HepG2 (cell line): ENCODE data around the gene BPIFB6. TPM values are rescaled to one million over a fixed set of nuclear protein-coding genes. Genes with fewer than 3 reads are reported as not detected.

Source experiments
- E2F1 ChIP-seq: sonication (generic); formaldehyde crosslinking; IDR thresholded peaks from 2 replicates; pipeline ENCODE4 v1.5.0; 2020; ENCODE audit warnings: missing genetic modification reagents
- HOMEZ ChIP-seq: IDR thresholded peaks from 2 replicates; pipeline ENCODE4 v1.6.1; 2016; ENCODE audit warnings: low read depth
- PCBP1 ChIP-seq: fragments of 200-400 bp; formaldehyde crosslinking; IDR thresholded peaks from 2 replicates; pipeline ENCODE4 v1.6.1; 2017; ENCODE audit warnings: mild to moderate bottlenecking, low read depth, low read length, borderline replicate concordance
- PCBP2 ChIP-seq: fragments of 200-400 bp; formaldehyde crosslinking; optimal IDR thresholded peaks from 2 replicates; pipeline ENCODE3; 2018; ENCODE audit warnings: low read length, low read depth; ENCODE audit not compliant: poor library complexity, severe bottlenecking
- SP2 ChIP-seq: sonication (generic); formaldehyde crosslinking; IDR thresholded peaks from 2 replicates; pipeline ENCODE4 v1.5.1; 2020; ENCODE audit warnings: mild to moderate bottlenecking, missing genetic modification reagents
- XRCC5 ChIP-seq: fragments of 200-400 bp; formaldehyde crosslinking; optimal IDR thresholded peaks from 2 replicates; pipeline ENCODE3; 2017; ENCODE audit warnings: mild to moderate bottlenecking, low read length
- ZNF24 ChIP-seq: fragments of 450-650 bp; IDR thresholded peaks from 2 replicates; pipeline ENCODE4 v1.6.1; 2017; ENCODE audit warnings: antibody characterized with exemption, mild to moderate bottlenecking
- ZNF484 ChIP-seq: sonication (generic); formaldehyde crosslinking; IDR thresholded peaks from 2 replicates; pipeline ENCODE4 v1.5.1; 2020; ENCODE audit warnings: mild to moderate bottlenecking, low read depth, missing genetic modification reagents, borderline replicate concordance
- ZNF543 ChIP-seq: sonication (generic); formaldehyde crosslinking; IDR thresholded peaks from 2 replicates; pipeline ENCODE4 v1.4.0; 2020; ENCODE audit warnings: mild to moderate bottlenecking, missing genetic modification reagents
- ZNF674 ChIP-seq: sonication (generic); formaldehyde crosslinking; IDR thresholded peaks from 2 replicates; pipeline ENCODE4 v1.5.0; 2020; ENCODE audit warnings: low read depth, mild to moderate bottlenecking, missing genetic modification reagents
- ZSCAN12 ChIP-seq: sonication (generic); formaldehyde crosslinking; IDR thresholded peaks from 2 replicates; pipeline ENCODE4 v1.9.0; 2021; ENCODE audit warnings: mild to moderate bottlenecking, missing genetic modification reagents
- polyA plus RNA-seq, 8 experiments: library from polyadenylated mRNA; depleted of rRNA in 3 of 8; stranded (reverse) in 7 of 8; unstranded in 1 of 8; fragments of >200 nt; fragmentation: Illumina TruSeq in 4 of 8; extraction: Trizol in 4 of 8; gene quantifications; 2 replicates each; pipeline versions ENCODE4 v1.2.1 to v1.2.3, GENCODE V29; 2011 to 2016; ENCODE audit warnings: low read depth in 4 of 8, missing spikeins in 1 of 8, mixed read lengths in 1 of 8; ENCODE audit not compliant: insufficient read depth in 1 of 8
- total RNA-seq, 5 experiments: library from RNA; depleted of rRNA; stranded (reverse); fragments of >200 nt; fragmentation: Illumina TruSeq; extraction: Trizol; gene quantifications; 2 replicates each; pipeline ENCODE4 v1.2.3, GENCODE V29; 2016; ENCODE audit warnings: low read depth in 1 of 5
- TF ChIP-seq, protein P1 (sequence below): sonication (generic); formaldehyde crosslinking; IDR thresholded peaks from 2 replicates; pipeline ENCODE4 v1.4.0; 2020; ENCODE audit warnings: mild to moderate bottlenecking, low read depth, missing genetic modification reagents
- TF ChIP-seq, protein P2 (sequence below): sonication (generic); formaldehyde crosslinking; IDR thresholded peaks from 2 replicates; pipeline ENCODE4; 2020; ENCODE audit warnings: missing genetic modification reagents, mild to moderate bottlenecking, borderline replicate concordance
- TF ChIP-seq, protein P3 (sequence below): sonication (generic); formaldehyde crosslinking; IDR thresholded peaks from 2 replicates; pipeline ENCODE4 v1.4.0; 2020; ENCODE audit warnings: mild to moderate bottlenecking, missing genetic modification reagents, borderline replicate concordance
- TF ChIP-seq, protein P4 (sequence below): sonication (generic); formaldehyde crosslinking; IDR thresholded peaks from 2 replicates; pipeline ENCODE4 v1.4.0; 2020; ENCODE audit warnings: missing genetic modification reagents

BPIFB6 gene
- total and polyA plus RNA-seq, 2 of the 13 experiments (the other 11 are each of a cell fraction or from before 2014, with no cell fraction given), result 0.13 to 1.7 TPM

DNA sequence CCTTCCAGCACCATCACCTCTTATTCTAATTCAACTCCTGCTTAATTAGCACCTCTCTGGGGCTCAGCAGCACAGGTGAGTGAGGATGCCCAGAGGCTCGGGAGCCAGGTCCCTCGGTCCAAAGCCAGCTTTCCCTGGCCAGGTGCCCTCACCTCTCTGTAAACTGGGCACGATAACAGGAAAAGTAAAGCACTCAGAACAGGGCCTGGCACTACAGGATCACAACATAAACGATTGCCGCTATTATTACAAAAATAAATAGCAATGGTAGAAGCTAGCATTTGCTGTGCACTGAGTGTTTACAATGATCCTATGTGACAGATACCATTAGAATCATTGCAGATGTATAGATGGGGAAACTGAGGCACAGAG lies 21.3 kb upstream of the BPIFB6 start (continued):
- TF ChIP-seq XRCC5 (no peak), ZNF543 (CRISPR knock-in tag) (no peak), PCBP2 (no peak), E2F1 (no peak), ZSCAN12 (no peak), ZNF24 (no peak), ZNF484 (CRISPR knock-in tag) (no peak), ZNF674 (CRISPR knock-in tag) (0 out of 2 replicates have a peak, but pooled peaks have one; percentile 2), PCBP1 (no peak), SP2 (CRISPR knock-in tag) (no peak), HOMEZ (CRISPR knock-in tag) (no peak)
- TF ChIP-seq, protein P1, sequence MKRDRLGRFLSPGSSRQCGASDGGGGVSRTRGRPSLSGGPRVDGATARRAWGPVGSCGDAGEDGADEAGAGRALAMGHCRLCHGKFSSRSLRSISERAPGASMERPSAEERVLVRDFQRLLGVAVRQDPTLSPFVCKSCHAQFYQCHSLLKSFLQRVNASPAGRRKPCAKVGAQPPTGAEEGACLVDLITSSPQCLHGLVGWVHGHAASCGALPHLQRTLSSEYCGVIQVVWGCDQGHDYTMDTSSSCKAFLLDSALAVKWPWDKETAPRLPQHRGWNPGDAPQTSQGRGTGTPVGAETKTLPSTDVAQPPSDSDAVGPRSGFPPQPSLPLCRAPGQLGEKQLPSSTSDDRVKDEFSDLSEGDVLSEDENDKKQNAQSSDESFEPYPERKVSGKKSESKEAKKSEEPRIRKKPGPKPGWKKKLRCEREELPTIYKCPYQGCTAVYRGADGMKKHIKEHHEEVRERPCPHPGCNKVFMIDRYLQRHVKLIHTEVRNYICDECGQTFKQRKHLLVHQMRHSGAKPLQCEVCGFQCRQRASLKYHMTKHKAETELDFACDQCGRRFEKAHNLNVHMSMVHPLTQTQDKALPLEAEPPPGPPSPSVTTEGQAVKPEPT (CRISPR knock-in tag), result no peak
- TF ChIP-seq, protein P2, sequence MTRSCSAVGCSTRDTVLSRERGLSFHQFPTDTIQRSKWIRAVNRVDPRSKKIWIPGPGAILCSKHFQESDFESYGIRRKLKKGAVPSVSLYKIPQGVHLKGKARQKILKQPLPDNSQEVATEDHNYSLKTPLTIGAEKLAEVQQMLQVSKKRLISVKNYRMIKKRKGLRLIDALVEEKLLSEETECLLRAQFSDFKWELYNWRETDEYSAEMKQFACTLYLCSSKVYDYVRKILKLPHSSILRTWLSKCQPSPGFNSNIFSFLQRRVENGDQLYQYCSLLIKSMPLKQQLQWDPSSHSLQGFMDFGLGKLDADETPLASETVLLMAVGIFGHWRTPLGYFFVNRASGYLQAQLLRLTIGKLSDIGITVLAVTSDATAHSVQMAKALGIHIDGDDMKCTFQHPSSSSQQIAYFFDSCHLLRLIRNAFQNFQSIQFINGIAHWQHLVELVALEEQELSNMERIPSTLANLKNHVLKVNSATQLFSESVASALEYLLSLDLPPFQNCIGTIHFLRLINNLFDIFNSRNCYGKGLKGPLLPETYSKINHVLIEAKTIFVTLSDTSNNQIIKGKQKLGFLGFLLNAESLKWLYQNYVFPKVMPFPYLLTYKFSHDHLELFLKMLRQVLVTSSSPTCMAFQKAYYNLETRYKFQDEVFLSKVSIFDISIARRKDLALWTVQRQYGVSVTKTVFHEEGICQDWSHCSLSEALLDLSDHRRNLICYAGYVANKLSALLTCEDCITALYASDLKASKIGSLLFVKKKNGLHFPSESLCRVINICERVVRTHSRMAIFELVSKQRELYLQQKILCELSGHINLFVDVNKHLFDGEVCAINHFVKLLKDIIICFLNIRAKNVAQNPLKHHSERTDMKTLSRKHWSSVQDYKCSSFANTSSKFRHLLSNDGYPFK (CRISPR knock-in tag), result no peak
- TF ChIP-seq, protein P3, sequence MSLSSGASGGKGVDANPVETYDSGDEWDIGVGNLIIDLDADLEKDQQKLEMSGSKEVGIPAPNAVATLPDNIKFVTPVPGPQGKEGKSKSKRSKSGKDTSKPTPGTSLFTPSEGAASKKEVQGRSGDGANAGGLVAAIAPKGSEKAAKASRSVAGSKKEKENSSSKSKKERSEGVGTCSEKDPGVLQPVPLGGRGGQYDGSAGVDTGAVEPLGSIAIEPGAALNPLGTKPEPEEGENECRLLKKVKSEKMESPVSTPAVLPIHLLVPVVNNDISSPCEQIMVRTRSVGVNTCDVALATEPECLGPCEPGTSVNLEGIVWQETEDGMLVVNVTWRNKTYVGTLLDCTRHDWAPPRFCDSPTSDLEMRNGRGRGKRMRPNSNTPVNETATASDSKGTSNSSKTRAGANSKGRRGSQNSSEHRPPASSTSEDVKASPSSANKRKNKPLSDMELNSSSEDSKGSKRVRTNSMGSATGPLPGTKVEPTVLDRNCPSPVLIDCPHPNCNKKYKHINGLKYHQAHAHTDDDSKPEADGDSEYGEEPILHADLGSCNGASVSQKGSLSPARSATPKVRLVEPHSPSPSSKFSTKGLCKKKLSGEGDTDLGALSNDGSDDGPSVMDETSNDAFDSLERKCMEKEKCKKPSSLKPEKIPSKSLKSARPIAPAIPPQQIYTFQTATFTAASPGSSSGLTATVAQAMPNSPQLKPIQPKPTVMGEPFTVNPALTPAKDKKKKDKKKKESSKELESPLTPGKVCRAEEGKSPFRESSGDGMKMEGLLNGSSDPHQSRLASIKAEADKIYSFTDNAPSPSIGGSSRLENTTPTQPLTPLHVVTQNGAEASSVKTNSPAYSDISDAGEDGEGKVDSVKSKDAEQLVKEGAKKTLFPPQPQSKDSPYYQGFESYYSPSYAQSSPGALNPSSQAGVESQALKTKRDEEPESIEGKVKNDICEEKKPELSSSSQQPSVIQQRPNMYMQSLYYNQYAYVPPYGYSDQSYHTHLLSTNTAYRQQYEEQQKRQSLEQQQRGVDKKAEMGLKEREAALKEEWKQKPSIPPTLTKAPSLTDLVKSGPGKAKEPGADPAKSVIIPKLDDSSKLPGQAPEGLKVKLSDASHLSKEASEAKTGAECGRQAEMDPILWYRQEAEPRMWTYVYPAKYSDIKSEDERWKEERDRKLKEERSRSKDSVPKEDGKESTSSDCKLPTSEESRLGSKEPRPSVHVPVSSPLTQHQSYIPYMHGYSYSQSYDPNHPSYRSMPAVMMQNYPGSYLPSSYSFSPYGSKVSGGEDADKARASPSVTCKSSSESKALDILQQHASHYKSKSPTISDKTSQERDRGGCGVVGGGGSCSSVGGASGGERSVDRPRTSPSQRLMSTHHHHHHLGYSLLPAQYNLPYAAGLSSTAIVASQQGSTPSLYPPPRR (CRISPR knock-in tag), result no peak
- TF ChIP-seq, protein P4, sequence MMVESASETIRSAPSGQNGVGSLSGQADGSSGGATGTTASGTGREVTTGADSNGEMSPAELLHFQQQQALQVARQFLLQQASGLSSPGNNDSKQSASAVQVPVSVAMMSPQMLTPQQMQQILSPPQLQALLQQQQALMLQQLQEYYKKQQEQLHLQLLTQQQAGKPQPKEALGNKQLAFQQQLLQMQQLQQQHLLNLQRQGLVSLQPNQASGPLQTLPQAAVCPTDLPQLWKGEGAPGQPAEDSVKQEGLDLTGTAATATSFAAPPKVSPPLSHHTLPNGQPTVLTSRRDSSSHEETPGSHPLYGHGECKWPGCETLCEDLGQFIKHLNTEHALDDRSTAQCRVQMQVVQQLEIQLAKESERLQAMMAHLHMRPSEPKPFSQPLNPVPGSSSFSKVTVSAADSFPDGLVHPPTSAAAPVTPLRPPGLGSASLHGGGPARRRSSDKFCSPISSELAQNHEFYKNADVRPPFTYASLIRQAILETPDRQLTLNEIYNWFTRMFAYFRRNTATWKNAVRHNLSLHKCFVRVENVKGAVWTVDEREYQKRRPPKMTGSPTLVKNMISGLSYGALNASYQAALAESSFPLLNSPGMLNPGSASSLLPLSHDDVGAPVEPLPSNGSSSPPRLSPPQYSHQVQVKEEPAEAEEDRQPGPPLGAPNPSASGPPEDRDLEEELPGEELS (CRISPR knock-in tag), result no peak
